ENCODE measurements around the gene NFIB. TPM values are rescaled to one million over a fixed set of nuclear protein-coding genes. Genes with fewer than 3 reads are reported as not detected.

Gene NFIB
- total RNA-seq, 1 experiment from 2014 or later = 0.61 TPM

DNA sequence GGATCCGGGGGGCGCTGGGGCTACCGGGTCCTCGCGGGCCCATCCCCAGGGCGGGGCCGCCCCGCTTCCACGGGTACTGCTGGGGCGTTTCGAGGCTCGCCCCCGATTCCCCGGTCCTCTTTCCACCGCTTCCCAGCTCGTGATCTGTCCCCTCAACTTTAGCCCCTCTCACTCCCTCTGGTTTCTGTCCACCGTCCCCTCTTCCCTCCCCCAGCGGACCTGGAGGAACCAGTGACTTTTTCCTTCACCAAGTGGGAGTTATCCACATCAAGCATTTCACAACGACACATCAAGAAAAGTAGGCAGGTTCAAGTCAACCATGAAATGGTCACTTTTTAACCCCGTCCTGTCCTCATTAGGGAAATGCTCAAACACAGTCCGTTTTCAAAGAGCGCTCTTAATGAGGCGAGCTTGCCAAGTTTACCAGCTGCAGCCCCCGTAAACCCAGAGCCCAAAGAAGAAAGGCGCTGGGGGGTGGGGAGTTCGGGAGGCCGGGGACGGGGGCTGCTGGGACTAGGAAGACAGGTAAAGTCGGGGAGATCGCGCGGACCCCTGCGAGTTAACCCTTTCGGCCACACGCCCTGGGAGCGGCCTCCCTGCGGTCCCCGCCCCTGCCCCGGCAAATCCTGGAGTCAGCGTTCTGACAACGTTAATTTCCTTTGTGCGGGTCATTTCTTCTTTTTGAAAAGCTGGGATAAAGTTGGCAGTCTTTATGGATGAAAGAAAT, 2.1 kb upstream of the NFIB start:
- H3K36me3 Mint-ChIP-seq (ENCODE audit: insufficient read depth, unreplicated experiment) = no peaks in the 10 kb centered on the region
- Histone ChIP-seq H3K9me3 (no peaks in the 10 kb centered on the region), H3K36me3 (ENCODE audit: control insufficient read depth, insufficient read depth, low read length) (no peaks in the 10 kb centered on the region), H3K27me3 (replicated peaks; ENCODE audit: control insufficient read depth, insufficient read depth, low read length) (peaks cover 1% of the 10 kb centered on the region), H3K4me3 (ENCODE audit: low read depth, low read length) (peak overlapping the region; percentile 30), H3K4me1 (no peaks in the 10 kb centered on the region; the same call in 1 of the 2 replicates)
- no TSS peak for BruUV-seq (replicated peaks)
- H3K4me1 Mint-ChIP-seq (ENCODE audit: low read depth, unreplicated experiment) = peaks cover 6% of the 10 kb centered on the region
- intact Hi-C loops (cut with micrococcal nuclease; ENCODE audit: unreplicated experiment) = no loop called here
- CTCF ChIA-PET = no interaction called here
- H3K27me3 Mint-ChIP-seq (ENCODE audit: insufficient read depth, unreplicated experiment) = peaks cover 27% of the 10 kb centered on the region
- no peak for DNase-seq
- H3K9me3 Mint-ChIP-seq (ENCODE audit: unreplicated experiment) = no peaks in the 10 kb centered on the region
- H3K27ac Mint-ChIP-seq (ENCODE audit: unreplicated experiment) = no peak overlapping the region
- POLR2A ChIA-PET = no interaction called here
- H3K4me3 Mint-ChIP-seq (ENCODE audit: unreplicated experiment) = peak overlapping the region; percentile 84
- TF ChIP-seq, protein P1, sequence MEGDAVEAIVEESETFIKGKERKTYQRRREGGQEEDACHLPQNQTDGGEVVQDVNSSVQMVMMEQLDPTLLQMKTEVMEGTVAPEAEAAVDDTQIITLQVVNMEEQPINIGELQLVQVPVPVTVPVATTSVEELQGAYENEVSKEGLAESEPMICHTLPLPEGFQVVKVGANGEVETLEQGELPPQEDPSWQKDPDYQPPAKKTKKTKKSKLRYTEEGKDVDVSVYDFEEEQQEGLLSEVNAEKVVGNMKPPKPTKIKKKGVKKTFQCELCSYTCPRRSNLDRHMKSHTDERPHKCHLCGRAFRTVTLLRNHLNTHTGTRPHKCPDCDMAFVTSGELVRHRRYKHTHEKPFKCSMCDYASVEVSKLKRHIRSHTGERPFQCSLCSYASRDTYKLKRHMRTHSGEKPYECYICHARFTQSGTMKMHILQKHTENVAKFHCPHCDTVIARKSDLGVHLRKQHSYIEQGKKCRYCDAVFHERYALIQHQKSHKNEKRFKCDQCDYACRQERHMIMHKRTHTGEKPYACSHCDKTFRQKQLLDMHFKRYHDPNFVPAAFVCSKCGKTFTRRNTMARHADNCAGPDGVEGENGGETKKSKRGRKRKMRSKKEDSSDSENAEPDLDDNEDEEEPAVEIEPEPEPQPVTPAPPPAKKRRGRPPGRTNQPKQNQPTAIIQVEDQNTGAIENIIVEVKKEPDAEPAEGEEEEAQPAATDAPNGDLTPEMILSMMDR (IDR thresholded peaks at IDR 0.05; ENCODE audit: insufficient read depth in 1 of 2, low read depth in 1 of 2, low read length in 1 of 2, severe bottlenecking in 1 of 2, unreplicated experiment in 1 of 2) = no peak

DNA sequence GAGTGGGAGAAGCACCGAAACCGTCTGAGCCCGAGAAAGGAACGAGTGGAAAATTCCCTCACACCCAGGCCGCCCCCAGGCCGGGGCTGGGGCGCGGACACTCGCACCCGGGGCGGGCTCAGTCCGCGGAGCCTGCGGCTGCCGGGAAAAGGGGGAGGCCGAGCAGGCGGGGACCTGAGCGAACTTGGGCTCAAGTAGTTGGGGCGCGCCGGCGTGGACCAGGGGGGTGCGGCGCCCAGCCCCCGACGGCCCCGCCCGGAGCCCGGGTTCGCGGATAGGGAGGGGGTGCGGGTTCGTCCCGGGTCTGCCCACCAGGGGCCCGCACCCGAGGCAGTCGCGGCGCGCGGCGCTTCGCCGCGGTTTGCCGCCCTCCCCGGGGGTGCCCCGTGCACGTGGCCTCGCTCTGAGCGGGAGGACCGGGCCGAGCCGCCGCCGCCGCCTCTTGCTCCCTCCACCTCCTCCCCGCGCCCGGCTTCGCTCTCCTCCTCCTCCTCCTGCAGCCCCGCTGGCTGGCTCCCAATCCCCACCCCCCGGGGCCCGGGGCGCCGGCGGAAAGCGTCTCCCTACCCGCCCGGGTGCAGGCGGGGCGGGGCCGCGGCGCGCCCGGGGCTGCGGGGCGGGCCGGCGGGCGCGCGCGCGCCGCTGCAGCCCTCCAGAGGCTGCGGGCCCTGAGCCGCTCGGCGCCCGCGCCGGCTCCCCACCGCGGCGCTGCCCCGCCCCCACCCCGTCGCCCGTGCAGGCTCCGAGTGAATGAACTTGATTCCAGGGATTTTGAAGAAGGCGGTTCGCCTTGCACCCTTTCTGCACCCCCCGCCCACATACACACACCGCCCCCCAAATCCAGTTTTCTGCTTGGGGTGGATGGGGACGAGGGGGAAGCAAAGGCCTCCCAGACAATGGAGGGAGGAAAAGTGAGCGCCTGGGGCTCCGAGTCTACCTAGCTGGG, 1.3 kb upstream of the NFIB start:
- H3K4me3 Mint-ChIP-seq (ENCODE audit: unreplicated experiment) = peak overlapping the region; percentile 84
- H3K9me3 Mint-ChIP-seq (ENCODE audit: unreplicated experiment) = no peaks in the 10 kb centered on the region
- intact Hi-C loops (cut with micrococcal nuclease; ENCODE audit: unreplicated experiment) = no loop called here
- DNase-seq = peak in 1 of 2 experiments; percentile 24
- BruUV-seq (replicated peaks) = no TSS peak
- Histone ChIP-seq H3K4me3 (ENCODE audit: low read depth, low read length) (peak overlapping the region; percentile 31), H3K9me3 (no peaks in the 10 kb centered on the region), H3K4me1 (no peaks in the 10 kb centered on the region; the same call in 1 of the 2 replicates), H3K27me3 (replicated peaks; ENCODE audit: control insufficient read depth, insufficient read depth, low read length) (peaks cover 1% of the 10 kb centered on the region; the same call in 1 of the 2 replicates), H3K36me3 (ENCODE audit: control insufficient read depth, insufficient read depth, low read length) (no peaks in the 10 kb centered on the region)
- TF ChIP-seq, protein P1 (IDR thresholded peaks at IDR 0.05; ENCODE audit: insufficient read depth in 1 of 2, low read depth in 1 of 2, low read length in 1 of 2, severe bottlenecking in 1 of 2, unreplicated experiment in 1 of 2) = no peak
- no peaks in the 10 kb centered on the region for H3K36me3 Mint-ChIP-seq (ENCODE audit: insufficient read depth, unreplicated experiment)
- ChIA-PET CTCF (no interaction called here), POLR2A (no interaction called here)
- H3K27me3 Mint-ChIP-seq (ENCODE audit: insufficient read depth, unreplicated experiment) = peaks cover 24% of the 10 kb centered on the region
- peaks cover 6% of the 10 kb centered on the region for H3K4me1 Mint-ChIP-seq (ENCODE audit: low read depth, unreplicated experiment)
- no peak overlapping the region for H3K27ac Mint-ChIP-seq (ENCODE audit: unreplicated experiment)

DNA sequence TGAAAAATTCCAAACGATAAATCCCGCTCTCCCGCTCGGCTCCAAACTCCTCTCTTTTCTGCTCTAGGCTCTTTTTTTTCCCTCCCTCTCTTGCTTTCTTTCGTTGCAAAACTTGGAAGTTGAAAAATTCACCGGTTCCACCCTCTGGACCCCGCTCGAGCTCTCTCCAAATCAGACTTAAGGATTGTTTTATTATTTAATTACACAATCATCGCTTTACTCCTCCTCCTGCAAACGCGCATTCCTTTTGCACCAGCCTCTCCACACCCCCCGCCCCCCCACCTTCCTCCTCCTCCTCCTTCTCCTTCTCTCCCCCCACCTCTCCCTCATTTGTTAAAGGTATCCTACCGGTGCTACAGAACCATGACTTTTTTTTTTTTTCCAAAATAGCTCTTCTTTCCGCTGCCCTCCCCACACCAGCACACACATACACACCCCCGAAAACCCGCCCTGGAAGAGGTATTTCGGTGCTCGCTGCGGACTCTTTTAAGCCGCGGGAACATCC, 535 bp upstream of the NFIB start:
- BruUV-seq (replicated peaks) = no TSS peak
- no peaks in the 10 kb centered on the region; the same call in 1 of the 2 replicates for H3K4me1 ChIP-seq
- intact Hi-C loops (cut with micrococcal nuclease; ENCODE audit: unreplicated experiment) = no loop called here
- no peak overlapping the region for H3K27ac Mint-ChIP-seq (ENCODE audit: unreplicated experiment)
- H3K36me3 Mint-ChIP-seq (ENCODE audit: insufficient read depth, unreplicated experiment) = no peaks in the 10 kb centered on the region
- peak overlapping the region; percentile 31 for H3K4me3 ChIP-seq (ENCODE audit: low read depth, low read length)
- POLR2A ChIA-PET = interaction anchor here (0.7 kb wide), 1 partner anchor 178 kb away, joined by 3 read pairs; no protein-coding TSS in a partner anchor
- H3K9me3 ChIP-seq = no peaks in the 10 kb centered on the region
- H3K36me3 ChIP-seq (ENCODE audit: control insufficient read depth, insufficient read depth, low read length) = no peaks in the 10 kb centered on the region
- TF ChIP-seq, protein P1 (IDR thresholded peaks at IDR 0.05; ENCODE audit: insufficient read depth in 1 of 2, low read depth in 1 of 2, low read length in 1 of 2, severe bottlenecking in 1 of 2, unreplicated experiment in 1 of 2) = no peak
- peaks cover 1% of the 10 kb centered on the region; the same call in 1 of the 2 replicates for H3K27me3 ChIP-seq (replicated peaks; ENCODE audit: control insufficient read depth, insufficient read depth, low read length)
- no peaks in the 10 kb centered on the region for H3K9me3 Mint-ChIP-seq (ENCODE audit: unreplicated experiment)
- H3K27me3 Mint-ChIP-seq (ENCODE audit: insufficient read depth, unreplicated experiment) = peaks cover 24% of the 10 kb centered on the region
- DNase-seq = no peak
- CTCF ChIA-PET = no interaction called here
- H3K4me3 Mint-ChIP-seq (ENCODE audit: unreplicated experiment) = peak overlapping the region; percentile 76
- H3K4me1 Mint-ChIP-seq (ENCODE audit: low read depth, unreplicated experiment) = peaks cover 6% of the 10 kb centered on the region
